ENCODE data around the gene ABTB2.

DNA sequence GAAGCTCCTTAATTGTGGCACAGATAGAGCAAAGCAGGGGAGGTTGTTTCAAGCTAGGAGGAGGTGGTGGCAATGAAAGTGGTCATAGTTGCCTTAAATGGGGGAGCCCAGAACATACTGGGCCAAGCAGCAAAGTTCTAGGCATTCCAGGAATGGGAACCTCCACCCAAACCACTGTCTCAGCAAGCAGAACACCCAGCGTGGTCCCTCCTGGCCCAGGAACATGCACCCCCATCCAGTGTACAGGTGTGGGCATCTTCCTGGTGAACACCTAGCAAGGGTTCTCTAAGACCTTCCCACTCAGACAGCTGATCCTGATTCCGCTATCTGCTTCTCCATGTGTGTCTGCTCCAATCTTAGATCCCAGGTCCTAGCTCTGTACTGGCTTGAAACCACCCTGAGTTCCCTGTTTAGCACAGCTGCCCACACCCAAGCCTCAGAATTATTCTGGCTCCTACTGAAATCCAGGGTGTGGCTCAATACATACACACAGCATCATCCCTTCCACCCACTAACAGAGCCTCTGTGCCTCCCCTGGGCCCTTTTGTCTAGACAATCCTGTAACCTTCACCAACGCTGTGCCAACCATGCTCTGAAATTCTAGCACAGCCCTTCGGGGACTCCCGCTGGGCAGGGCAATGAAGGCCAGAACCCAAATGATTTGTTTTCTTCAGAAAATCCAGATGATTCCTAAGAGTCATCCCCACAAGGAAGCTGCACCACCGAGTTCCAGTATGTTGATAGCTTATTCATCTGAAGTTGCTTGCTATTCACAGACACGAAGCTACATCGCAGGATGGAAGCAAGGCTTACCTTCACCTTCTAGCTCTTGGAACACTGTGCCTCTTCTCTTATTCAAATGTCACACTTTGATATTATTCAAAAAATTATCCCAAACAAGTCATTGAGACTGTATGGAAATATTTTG lies 76.6 kb downstream of the ABTB2 start:
- TF ChIP-seq, protein P1, sequence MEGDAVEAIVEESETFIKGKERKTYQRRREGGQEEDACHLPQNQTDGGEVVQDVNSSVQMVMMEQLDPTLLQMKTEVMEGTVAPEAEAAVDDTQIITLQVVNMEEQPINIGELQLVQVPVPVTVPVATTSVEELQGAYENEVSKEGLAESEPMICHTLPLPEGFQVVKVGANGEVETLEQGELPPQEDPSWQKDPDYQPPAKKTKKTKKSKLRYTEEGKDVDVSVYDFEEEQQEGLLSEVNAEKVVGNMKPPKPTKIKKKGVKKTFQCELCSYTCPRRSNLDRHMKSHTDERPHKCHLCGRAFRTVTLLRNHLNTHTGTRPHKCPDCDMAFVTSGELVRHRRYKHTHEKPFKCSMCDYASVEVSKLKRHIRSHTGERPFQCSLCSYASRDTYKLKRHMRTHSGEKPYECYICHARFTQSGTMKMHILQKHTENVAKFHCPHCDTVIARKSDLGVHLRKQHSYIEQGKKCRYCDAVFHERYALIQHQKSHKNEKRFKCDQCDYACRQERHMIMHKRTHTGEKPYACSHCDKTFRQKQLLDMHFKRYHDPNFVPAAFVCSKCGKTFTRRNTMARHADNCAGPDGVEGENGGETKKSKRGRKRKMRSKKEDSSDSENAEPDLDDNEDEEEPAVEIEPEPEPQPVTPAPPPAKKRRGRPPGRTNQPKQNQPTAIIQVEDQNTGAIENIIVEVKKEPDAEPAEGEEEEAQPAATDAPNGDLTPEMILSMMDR (IDR thresholded peaks at IDR 0.05): no peak
- TF ChIP-seq POLR2A (IDR thresholded peaks at IDR 0.05) (no peak), POLR2AphosphoS5 (IDR thresholded peaks at IDR 0.05) (no peak)
